SKM-1 (cell line): ENCODE measurements around the gene MAD2L2.

Experiments
- DNase-seq: peaks from one replicate; lab custom pipeline; 2025; ENCODE audit not compliant: unreplicated experiment; lab: John Stamatoyannopoulos, UW

MAD2L2 gene

GRCh38 chr1:11705596-11705995 lies 24.6 kb upstream of the MAD2L2 start:
- DNase-seq = no peak

GRCh38 chr1:11704691-11705475 lies 23.9 kb upstream of the MAD2L2 start:
- no peak for DNase-seq

GRCh38 chr1:11704194-11704529 lies 23.2 kb upstream of the MAD2L2 start:
- no peak for DNase-seq

- no peak for DNase-seq
These were observed 22.6 kb upstream of the MAD2L2 start for GRCh38 chr1:11703357-11704193.

- DNase-seq = no peak
These were observed 21.2 kb upstream of the MAD2L2 start for GRCh38 chr1:11701981-11702803.

GRCh38 chr1:11701551-11701961 lies 20.6 kb upstream of the MAD2L2 start:
- DNase-seq = no peak

- DNase-seq = no peak
These were observed 19.9 kb upstream of the MAD2L2 start for GRCh38 chr1:11700601-11701467.

- DNase-seq = no peak
These were observed 16.9 kb upstream of the MAD2L2 start for GRCh38 chr1:11697893-11698210.

GRCh38 chr1:11697188-11697892 lies 16.4 kb upstream of the MAD2L2 start:
- DNase-seq = no peak

GRCh38 chr1:11695861-11696260 lies 14.9 kb upstream of the MAD2L2 start:
- no peak for DNase-seq

GRCh38 chr1:11693917-11694316 lies 13.0 kb upstream of the MAD2L2 start:
- DNase-seq = no peak

- peak; percentile 54 for DNase-seq
These were observed 12.2 kb upstream of the MAD2L2 start for GRCh38 chr1:11693024-11693590.

- no peak for DNase-seq
These were observed 11.2 kb upstream of the MAD2L2 start for GRCh38 chr1:11691928-11692711.

- DNase-seq = no peak
These were observed 10.5 kb upstream of the MAD2L2 start, which contains the start of gene DRAXIN for GRCh38 chr1:11691302-11691914. DRAXIN (plus strand) TSS chr1:11691710; CDS start chr1:11706259, 14,549 bp downstream.

- no peak for DNase-seq
These were observed 9.7 kb upstream of the MAD2L2 start for GRCh38 chr1:11690397-11691301.

- no peak for DNase-seq
These were observed 7.6 kb upstream of the MAD2L2 start for GRCh38 chr1:11688506-11688905.

GRCh38 chr1:11685210-11685752 lies 4.3 kb upstream of the MAD2L2 start:
- DNase-seq = no peak
